ENCODE measurements around the gene GABRR1.

DNA sequence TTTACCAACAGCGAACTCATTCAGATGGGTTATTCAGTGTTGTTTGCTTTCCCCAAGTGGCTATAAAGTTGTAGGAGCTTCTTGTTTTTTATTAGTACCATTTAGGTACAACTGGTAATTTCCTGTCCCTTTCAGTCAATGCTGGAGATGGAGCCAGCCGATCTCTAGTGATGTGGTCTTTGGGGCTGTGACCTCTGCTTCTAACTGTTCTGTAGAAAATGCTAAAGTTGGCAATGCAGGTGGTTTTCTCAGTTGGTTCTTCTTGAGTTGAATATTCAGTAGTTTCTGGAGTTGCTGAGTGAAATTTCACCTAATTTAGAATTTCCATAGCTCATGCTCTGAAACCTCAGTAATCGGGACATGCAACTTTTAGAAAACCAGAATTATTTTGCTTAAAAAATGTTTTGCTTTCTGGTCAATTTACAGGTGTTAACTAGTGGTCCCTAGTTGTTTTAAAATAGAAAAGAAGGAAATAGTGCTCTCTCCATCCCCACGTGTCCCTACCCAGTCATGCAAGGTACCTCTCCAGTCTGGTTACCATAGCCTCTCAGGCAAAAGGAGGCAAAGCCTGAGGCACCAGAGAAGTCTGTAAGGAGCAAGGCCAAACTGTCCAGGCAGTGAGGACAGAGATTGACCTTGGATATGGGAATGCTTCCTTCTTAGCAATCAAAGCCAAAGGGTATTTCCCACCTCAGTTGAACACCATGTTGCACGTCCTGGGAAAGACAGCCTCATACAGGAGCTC, 27.3 kb upstream of the GABRR1 start:
- no peak for TF ChIP-seq CTCF (IDR thresholded peaks at IDR 0.05)
- no peak for TF ChIP-seq POLR2AphosphoS5 (IDR thresholded peaks at IDR 0.05)
- no peak for TF ChIP-seq POLR2A (IDR thresholded peaks at IDR 0.05)
- TF ChIP-seq EP300 (IDR thresholded peaks at IDR 0.05), result no peak
